A673 (cell line): ENCODE measurements around the gene FLRT1. TPM values are rescaled to one million over a fixed set of nuclear protein-coding genes. Genes with fewer than 3 reads are reported as not detected.

ENCODE experiments used
- BruUV-seq: library from RNA; stranded (reverse); fragments of 400-500 nt; replicated peaks from 2 replicates; lab custom pipeline; 2021; lab: Mats Ljungman, UMichigan
- CTCF ChIA-PET: fragments of 300-600 bp; sonication (Branson Sonifier 250); formaldehyde crosslinking; loops from one replicate; lab custom pipeline; 2022; ENCODE audit warnings: antibody characterized with exemption; lab: Charles Lee
- POLR2A ChIA-PET: fragments of 300-600 bp; sonication (Branson Sonifier 250); formaldehyde crosslinking; loops from one replicate; lab custom pipeline; 2022; ENCODE audit warnings: antibody characterized with exemption; ENCODE audit not compliant: low non-redundant PET; lab: Charles Lee
- DNase-seq: peaks from one replicate; pipeline ENCODE4 v3.0.0-alpha.2; 2015; ENCODE audit warnings: low spot score
- H3K27ac ChIP-seq: fragments of 200-600 bp; sonication (generic); 2 replicates; pipeline ENCODE4 v1.5.1; 2016; ENCODE audit warnings: mixed run types, low read depth, mild to moderate bottlenecking, mixed read lengths, antibody characterized with exemption, low read length; ENCODE audit not compliant: poor library complexity, severe bottlenecking
- H3K27me3 ChIP-seq: fragments of 200-600 bp; sonication (generic); replicated peaks from 2 replicates; pipeline ENCODE4 v1.6.1; 2017; ENCODE audit warnings: mixed run types, low read depth, mild to moderate bottlenecking, mixed read lengths, antibody characterized with exemption, low read length; ENCODE audit not compliant: insufficient read depth, poor library complexity
- H3K36me3 ChIP-seq: fragments of 200-600 bp; sonication (generic); 2 replicates; pipeline ENCODE4 v1.6.1; 2016; ENCODE audit warnings: mixed run types, mild to moderate bottlenecking, mixed read lengths, antibody characterized with exemption, low read length; ENCODE audit not compliant: insufficient read depth, poor library complexity, severe bottlenecking
- H3K4me1 ChIP-seq: fragments of 200-600 bp; sonication (generic); 2 replicates; pipeline ENCODE4 v1.6.1; 2017; ENCODE audit warnings: mixed run types, mild to moderate bottlenecking, mixed read lengths, antibody characterized with exemption, low read length; ENCODE audit not compliant: insufficient read depth, poor library complexity, severe bottlenecking
- H3K4me3 ChIP-seq: fragments of 200-600 bp; sonication (generic); 2 replicates; pipeline ENCODE4 v1.5.1; 2016; ENCODE audit warnings: low read depth, mixed run types, mild to moderate bottlenecking, mixed read lengths, low read length; ENCODE audit not compliant: poor library complexity, severe bottlenecking
- H3K9me3 ChIP-seq: fragments of 200-600 bp; sonication (generic); 2 replicates; pipeline ENCODE4 v1.6.1; 2016; ENCODE audit warnings: mixed run types, low read depth, mild to moderate bottlenecking, mixed read lengths, antibody characterized with exemption, low read length; ENCODE audit not compliant: poor library complexity, severe bottlenecking
- EZH2 ChIP-seq: fragments of 200-600 bp; sonication (generic); IDR thresholded peaks from 2 replicates; pipeline ENCODE4 v1.6.1; 2017; ENCODE audit warnings: borderline replicate concordance, low read depth, mild to moderate bottlenecking, mixed read lengths, antibody characterized with exemption, low read length; ENCODE audit not compliant: poor library complexity, severe bottlenecking
- intact Hi-C: fragments of 100-400 bp; cut with micrococcal nuclease; formaldehyde crosslinking; loops from one replicate; pipeline ENCODE4 v1.10.0; 2022; ENCODE audit not compliant: unreplicated experiment
- total RNA-seq: library from RNA; stranded (reverse); gene quantifications from 2 replicates; pipeline ENCODE4 v1.2.3, GENCODE V29; 2021
- TF ChIP-seq, protein P1 (sequence below): fragments of 300-800, 200-600 bp; sonication (generic); conservative IDR thresholded peaks from 2 replicates; pipeline ENCODE4 v1.5.1; 2017; ENCODE audit warnings: low read depth, mild to moderate bottlenecking, antibody characterized with exemption, low read length, moderate library complexity, mixed read lengths

Gene FLRT1
- total RNA-seq, 1 experiment from 2014 or later = 0.45 TPM

GRCh38 chr11:64008914-64009633, 26.7 kb upstream of the FLRT1 start:
- Histone ChIP-seq H3K9me3 (no peaks in the 10 kb centered on the region), H3K4me1 (peaks cover 23% of the 10 kb centered on the region), H3K27ac (no peak overlapping the region), H3K4me3 (no peak overlapping the region), H3K27me3 (no peaks in the 10 kb centered on the region), H3K36me3 (no peaks in the 10 kb centered on the region)
- DNase-seq = no peak
- TF ChIP-seq EZH2 = no peak
- TF ChIP-seq, protein P1, sequence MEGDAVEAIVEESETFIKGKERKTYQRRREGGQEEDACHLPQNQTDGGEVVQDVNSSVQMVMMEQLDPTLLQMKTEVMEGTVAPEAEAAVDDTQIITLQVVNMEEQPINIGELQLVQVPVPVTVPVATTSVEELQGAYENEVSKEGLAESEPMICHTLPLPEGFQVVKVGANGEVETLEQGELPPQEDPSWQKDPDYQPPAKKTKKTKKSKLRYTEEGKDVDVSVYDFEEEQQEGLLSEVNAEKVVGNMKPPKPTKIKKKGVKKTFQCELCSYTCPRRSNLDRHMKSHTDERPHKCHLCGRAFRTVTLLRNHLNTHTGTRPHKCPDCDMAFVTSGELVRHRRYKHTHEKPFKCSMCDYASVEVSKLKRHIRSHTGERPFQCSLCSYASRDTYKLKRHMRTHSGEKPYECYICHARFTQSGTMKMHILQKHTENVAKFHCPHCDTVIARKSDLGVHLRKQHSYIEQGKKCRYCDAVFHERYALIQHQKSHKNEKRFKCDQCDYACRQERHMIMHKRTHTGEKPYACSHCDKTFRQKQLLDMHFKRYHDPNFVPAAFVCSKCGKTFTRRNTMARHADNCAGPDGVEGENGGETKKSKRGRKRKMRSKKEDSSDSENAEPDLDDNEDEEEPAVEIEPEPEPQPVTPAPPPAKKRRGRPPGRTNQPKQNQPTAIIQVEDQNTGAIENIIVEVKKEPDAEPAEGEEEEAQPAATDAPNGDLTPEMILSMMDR = no peak
- POLR2A ChIA-PET = no interaction called here
- intact Hi-C loops = no loop called here
- BruUV-seq = no TSS peak
- CTCF ChIA-PET = no interaction called here

- POLR2A ChIA-PET = no interaction called here
Observed at GRCh38 chr11:64009710-64010109, 26.0 kb upstream of the FLRT1 start.

GRCh38 chr11:64010783-64011182, 24.9 kb upstream of the FLRT1 start:
- no peak overlapping the region for H3K4me3 ChIP-seq
- TF ChIP-seq EZH2 = no peak
- TF ChIP-seq, protein P1 = no peak
- peaks cover 17% of the 10 kb centered on the region for H3K4me1 ChIP-seq
- CTCF ChIA-PET = no interaction called here
- H3K27ac ChIP-seq = no peak overlapping the region
- no peaks in the 10 kb centered on the region for H3K36me3 ChIP-seq
- POLR2A ChIA-PET = no interaction called here
- intact Hi-C loops = no loop called here
- no TSS peak for BruUV-seq
- DNase-seq = no peak
- H3K9me3 ChIP-seq = no peaks in the 10 kb centered on the region
- no peaks in the 10 kb centered on the region for H3K27me3 ChIP-seq

More at GRCh38 chr11:64009710-64010109, 26.0 kb upstream of the FLRT1 start:
- TF ChIP-seq EZH2 = no peak
- TF ChIP-seq, protein P1 = no peak
- Histone ChIP-seq H3K27ac (no peak overlapping the region), H3K4me3 (no peak overlapping the region), H3K4me1 (peaks cover 18% of the 10 kb centered on the region), H3K9me3 (no peaks in the 10 kb centered on the region), H3K36me3 (no peaks in the 10 kb centered on the region), H3K27me3 (no peaks in the 10 kb centered on the region)
- intact Hi-C loops = no loop called here
- DNase-seq = no peak
- BruUV-seq = TSS peak; percentile 26
- CTCF ChIA-PET = no interaction called here
